Pancreas (tissue), 10 donors: ENCODE measurements around the gene RNF208. TPM values are rescaled to one million over a fixed set of nuclear protein-coding genes. Genes with fewer than 3 reads are reported as not detected.
A peak's percentile ranks its signal among the peaks of the same experiment; 100 is the strongest.

Experiments used
- ATAC-seq, 4 donors: fragments of 200-7000 bp; cut with Tn5 transposase; one replicate each; pipeline versions ENCODE4 v1.8.0 to v1.9.1; 2020; ENCODE audit warnings: mild to moderate bottlenecking in 4 of 4, moderate library complexity in 4 of 4
- DNase-seq, 6 donors: peaks; one replicate each; pipeline ENCODE4 v3.0.0-alpha.2; 2020
- FAIRE-seq: peaks from 2 replicates; lab custom pipeline; 2012; peaks lifted over from hg19 to GRCh38; lab: Jason Lieb, UNC
- H3K27ac ChIP-seq, 4 donors: fragments of 200-600 bp; sonication (generic); 1 replicate in 3 of 4; 2 replicates in 1 of 4; pipeline versions ENCODE4 v1.5.0 to v1.8.0; 2020
- H3K27me3 ChIP-seq, 4 donors: fragments of 200-600 bp; one replicate each; pipeline ENCODE4 v1.8.0; 2021
- H3K36me3 ChIP-seq, 3 donors: fragments of 200-600 bp; sonication (generic) in 1 of 3; one replicate each; pipeline versions ENCODE4 v1.5.0 to v1.8.0; 2020 to 2021
- H3K4me1 ChIP-seq, 3 donors: fragments of 200-600 bp; one replicate each; pipeline ENCODE4 v1.8.0; 2021
- H3K4me3 ChIP-seq, 4 donors: fragments of 200-600 bp; sonication (generic) in 2 of 4; one replicate each; pipeline versions ENCODE4 v1.5.0 to v1.8.0; 2020 to 2021
- H3K9me3 ChIP-seq, 4 donors: fragments of 200-600 bp; one replicate each; pipeline ENCODE4 v1.8.0; 2021
- WGBS, 2 donors: extraction: QIAGEN DNeasy Blood & Tissue Kit; methylation state at CpG; one replicate each; pipeline ENCODE4 v1.1.7; 2013; 5-methylcytosine and 5-hydroxymethylcytosine counted together
- intact Hi-C, 3 donors: fragments of 100-400 bp; cut with DNase I; formaldehyde crosslinking; loops; one replicate each; pipeline versions ENCODE4 v1.11.1 to v1.14.2; 2022
- polyA plus RNA-seq, 2 donors: library from polyadenylated mRNA; stranded (reverse); fragments of 200-250 nt; gene quantifications; one replicate each; pipeline ENCODE4 v1.2.3, GENCODE V29; 2013
- total RNA-seq, 6 donors: library from RNA; stranded (reverse); fragmentation: NEBNext Ultra II Directional in 4 of 6; extraction: Animal tissue kit (Norgen Biotek cat#: 25700) in 4 of 6; gene quantifications; one replicate each; pipeline versions ENCODE4 v1.2.1 to v1.2.4, GENCODE V29; 2021 to 2023
- TF ChIP-seq, protein P1 (sequence below), 4 donors: fragments of 200-600 bp; sonication (generic) in 3 of 4; IDR thresholded peaks; one replicate each; pipeline versions ENCODE4 v1.5.0 to v1.8.0; 2021; ENCODE audit warnings: antibody characterized with exemption in 4 of 4
- donor health status: healthy with polysubstance abuse.
- donor health status: DM: no; HTN: no; CAD: no; lungs with moderate emphysema.
- donor health status: DM: no; HTN: no; CAD: no.
- donor health status: control.
- donor health status: control.
- donor health status: Bipolar disorder and iron deficiency.
- donor health status: DM: yes; HTN: yes; CAD: no.
- donor health status: DM: no; HTN: no; CAD: no.
- donor health status: DM: no; HTN: no; CAD: no.
- donor health status: DM: yes; HTN: yes; CAD: no.

The RNF208 gene
- total and polyA plus RNA-seq, 8 donors = 3.3 to 20.7 (median 3.4) TPM

DNA sequence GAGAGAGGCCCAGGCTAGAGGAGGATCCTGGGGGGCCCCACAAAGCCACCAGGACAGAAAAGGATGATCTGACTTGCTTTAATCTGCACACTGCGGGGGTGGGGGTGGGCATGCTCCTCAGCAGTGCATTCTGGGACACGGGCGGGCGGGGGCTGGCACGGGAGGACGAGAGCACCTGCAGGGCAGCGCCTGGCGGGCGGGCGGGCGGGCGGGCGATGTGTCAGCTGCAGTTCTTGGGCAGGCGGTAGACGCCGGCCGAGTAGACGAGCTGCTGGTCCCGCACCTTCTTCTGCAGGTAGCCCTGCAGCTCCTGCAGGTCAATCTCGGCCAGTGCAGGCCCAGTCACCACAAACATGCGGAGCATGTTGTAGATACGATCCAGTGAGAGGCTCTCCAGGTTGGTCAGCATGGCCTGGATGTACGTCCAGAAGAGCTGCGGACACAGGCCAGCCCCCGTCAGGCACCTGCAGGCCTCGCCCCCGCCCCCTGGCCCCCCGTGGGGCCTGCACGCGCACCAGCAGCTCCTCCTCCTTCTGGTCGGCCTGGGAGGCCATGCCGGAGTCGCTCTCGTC lies 47.2 kb downstream of the RNF208 start:
- no peak overlapping the region for H3K4me3 ChIP-seq
- WGBS, 2 donors = 52 to 63% methylated on average over 31 to 34 of the region's 34 CpGs
- H3K27ac ChIP-seq = no peak overlapping the region
- intact Hi-C loops = no loop called here
- H3K4me1 ChIP-seq = peaks cover 1 to 3% (median 3%) of the 10 kb centered on the region in 3 donors
- TF ChIP-seq, protein P1, sequence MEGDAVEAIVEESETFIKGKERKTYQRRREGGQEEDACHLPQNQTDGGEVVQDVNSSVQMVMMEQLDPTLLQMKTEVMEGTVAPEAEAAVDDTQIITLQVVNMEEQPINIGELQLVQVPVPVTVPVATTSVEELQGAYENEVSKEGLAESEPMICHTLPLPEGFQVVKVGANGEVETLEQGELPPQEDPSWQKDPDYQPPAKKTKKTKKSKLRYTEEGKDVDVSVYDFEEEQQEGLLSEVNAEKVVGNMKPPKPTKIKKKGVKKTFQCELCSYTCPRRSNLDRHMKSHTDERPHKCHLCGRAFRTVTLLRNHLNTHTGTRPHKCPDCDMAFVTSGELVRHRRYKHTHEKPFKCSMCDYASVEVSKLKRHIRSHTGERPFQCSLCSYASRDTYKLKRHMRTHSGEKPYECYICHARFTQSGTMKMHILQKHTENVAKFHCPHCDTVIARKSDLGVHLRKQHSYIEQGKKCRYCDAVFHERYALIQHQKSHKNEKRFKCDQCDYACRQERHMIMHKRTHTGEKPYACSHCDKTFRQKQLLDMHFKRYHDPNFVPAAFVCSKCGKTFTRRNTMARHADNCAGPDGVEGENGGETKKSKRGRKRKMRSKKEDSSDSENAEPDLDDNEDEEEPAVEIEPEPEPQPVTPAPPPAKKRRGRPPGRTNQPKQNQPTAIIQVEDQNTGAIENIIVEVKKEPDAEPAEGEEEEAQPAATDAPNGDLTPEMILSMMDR (IDR thresholded peaks at IDR 0.05) = no peak
- ATAC-seq (peak in 1 of 4 donors; percentile 3), FAIRE-seq (no peak), DNase-seq (no peak)
- peaks cover 0 to 4% (median 2%) of the 10 kb centered on the region in 3 donors for H3K36me3 ChIP-seq
- H3K27me3 ChIP-seq = no peaks in the 10 kb centered on the region
- H3K9me3 ChIP-seq = no peaks in the 10 kb centered on the region

DNA sequence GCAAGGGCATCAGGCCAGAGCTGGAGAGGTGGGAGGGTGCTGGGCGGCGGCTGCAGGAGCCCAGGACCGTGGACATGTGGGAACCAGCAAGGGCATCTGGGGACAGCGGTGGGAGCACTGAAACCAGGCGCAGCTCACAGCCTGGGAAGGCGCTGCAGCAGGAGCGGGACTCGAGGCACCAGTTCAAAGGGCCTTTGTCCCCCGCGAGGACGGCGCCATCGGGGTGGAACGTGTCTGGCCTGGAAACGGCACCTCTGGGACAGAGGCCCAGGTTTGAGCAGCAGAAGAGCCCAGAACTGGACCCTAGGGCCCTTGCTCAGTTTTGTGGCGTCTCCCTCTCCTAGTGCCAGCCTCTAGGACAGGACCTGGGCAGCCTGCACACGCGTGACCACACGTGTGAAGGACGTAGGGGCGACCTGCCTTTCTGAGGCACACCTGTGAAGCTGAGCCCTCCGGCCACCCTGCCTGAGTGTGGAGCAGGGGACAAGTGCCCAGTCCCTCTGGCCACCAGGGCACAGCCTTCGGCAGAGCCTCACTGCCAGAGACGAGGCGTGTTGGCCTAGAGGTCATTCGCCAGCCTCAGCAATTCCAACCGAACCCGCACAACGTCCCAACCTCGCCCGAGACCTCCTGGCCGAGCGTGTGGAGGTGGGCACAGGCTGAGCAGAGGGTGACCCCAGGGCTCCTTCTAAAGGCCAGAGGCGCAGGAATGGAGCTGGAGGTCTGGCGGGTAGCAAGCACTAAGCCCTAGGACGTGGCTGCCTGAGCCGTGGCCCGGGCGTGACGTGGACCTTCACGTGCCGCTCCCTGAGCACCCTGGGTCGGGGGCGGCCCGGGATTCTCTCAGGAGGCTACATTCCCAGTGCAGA lies 48.0 kb downstream of the RNF208 start:
- Histone ChIP-seq H3K27me3 (no peaks in the 10 kb centered on the region), H3K36me3 (no peaks in the 10 kb centered on the region), H3K4me1 (peaks cover 4 to 6% (median 6%) of the 10 kb centered on the region in 3 donors), H3K27ac (no peak overlapping the region), H3K9me3 (no peaks in the 10 kb centered on the region), H3K4me3 (no peak overlapping the region)
- WGBS, 2 donors = 84 to 89% methylated on average over 45 of the region's 45 CpGs
- DNase-seq (no peak), FAIRE-seq (no peak), ATAC-seq (no peak)
- intact Hi-C loops = no loop called here
- TF ChIP-seq, protein P1 (IDR thresholded peaks at IDR 0.05) = no peak

DNA sequence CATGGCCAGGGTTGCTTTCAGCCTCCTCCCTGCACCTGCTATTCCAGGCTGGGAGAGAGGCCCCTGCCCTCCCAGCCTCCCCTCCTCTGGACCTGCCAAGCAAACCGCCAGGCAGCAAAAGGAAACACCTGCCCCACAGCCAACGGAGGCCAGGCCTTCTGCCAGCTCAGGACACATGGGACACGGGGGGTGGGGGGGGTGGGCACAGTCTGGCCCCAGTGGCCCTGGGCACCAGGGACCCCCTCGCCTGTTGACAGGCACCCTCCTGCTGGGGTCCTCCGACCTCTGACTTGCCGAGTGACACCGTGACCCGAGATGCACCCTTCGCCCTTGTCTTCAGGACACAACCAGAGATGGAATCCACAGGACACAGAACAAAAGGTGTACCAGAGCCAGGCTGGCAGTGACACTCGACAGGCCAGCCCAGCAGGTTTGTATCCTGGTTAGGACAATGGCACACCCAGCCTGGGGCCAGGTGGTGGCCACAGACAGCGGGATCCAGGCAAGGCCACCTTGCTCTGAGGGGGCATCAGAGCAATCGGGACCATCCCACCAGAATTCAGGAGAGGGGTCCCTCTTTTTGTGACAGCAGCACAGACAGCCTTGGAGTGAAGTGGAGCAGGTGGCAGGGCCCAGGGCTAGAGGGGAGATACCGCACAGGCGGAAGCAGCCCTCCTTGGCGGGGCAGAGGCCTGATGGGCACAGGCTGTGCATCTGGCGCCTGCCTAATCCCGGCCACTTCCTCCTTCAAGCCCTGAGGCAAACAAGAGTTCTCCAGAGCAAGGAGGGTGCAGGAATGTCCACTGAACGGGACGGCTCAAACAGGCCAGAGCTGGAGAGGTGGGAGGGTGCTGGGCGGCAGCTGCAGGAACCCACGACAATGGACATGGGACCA lies 48.9 kb downstream of the RNF208 start:
- ATAC-seq (no peak), FAIRE-seq (no peak), DNase-seq (no peak)
- TF ChIP-seq, protein P1 (IDR thresholded peaks at IDR 0.05) = no peak
- intact Hi-C loops = no loop called here
- H3K27me3 ChIP-seq = no peaks in the 10 kb centered on the region
- WGBS, 2 donors = 62 to 65% methylated on average over 21 of the region's 21 CpGs
- H3K27ac ChIP-seq = no peak overlapping the region
- no peaks in the 10 kb centered on the region for H3K9me3 ChIP-seq
- no peak overlapping the region for H3K4me3 ChIP-seq
- H3K36me3 ChIP-seq = no peaks in the 10 kb centered on the region
- peaks cover 6 to 11% (median 7%) of the 10 kb centered on the region in 3 donors for H3K4me1 ChIP-seq

DNA sequence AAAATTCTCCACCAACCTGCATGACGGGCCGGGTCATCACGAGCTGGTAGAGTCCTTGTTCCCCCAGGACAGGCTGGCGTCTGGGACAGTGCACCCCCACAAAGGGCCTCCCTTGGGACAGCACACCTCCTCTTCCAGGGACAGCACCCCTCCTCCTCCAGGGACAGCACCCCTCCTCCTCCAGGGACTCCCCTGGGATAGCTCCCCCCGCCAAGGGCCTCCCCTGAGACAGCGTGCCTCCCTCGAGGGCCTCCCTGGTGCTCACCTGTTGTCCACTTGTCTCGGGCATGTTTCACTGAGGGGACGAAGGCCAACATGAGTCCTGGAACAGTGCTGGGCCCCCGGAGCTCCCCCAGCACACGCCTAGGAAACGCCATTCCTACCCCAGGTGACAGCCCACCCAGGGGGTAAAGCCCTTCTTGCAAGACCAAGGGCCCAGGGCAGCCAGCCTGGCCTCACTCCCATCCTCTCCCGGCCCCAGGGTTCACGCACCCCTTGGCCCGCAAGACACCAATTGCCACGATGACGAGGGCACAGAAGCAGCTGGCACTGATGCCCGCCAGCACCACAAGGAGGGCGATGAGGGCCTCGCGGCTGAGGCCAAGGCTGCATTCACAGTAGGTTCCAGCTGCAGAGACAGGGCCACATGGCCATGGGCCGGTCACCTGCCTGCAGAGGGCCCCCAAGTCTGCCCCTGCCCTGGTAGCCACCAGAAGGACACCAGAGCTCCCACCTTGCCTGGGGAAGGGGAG lies 50.7 kb downstream of the RNF208 start:
- no peak for DNase-seq
- intact Hi-C loops = no loop called here

More for the DNA sequence above, 50.7 kb downstream of the RNF208 start:
- 87 to 88% methylated on average over 22 of the region's 22 CpGs for WGBS, 2 donors
- Histone ChIP-seq H3K4me1 (peaks cover 6 to 14% (median 13%) of the 10 kb centered on the region in 3 donors), H3K9me3 (no peaks in the 10 kb centered on the region), H3K27me3 (no peaks in the 10 kb centered on the region), H3K27ac (no peak overlapping the region), H3K36me3 (no peaks in the 10 kb centered on the region), H3K4me3 (no peak overlapping the region)
- TF ChIP-seq, protein P1 (IDR thresholded peaks at IDR 0.05) = no peak
- ATAC-seq (no peak), FAIRE-seq (no peak)
